ENCODE measurements around the gene FMN2.

The FMN2 gene

DNA sequence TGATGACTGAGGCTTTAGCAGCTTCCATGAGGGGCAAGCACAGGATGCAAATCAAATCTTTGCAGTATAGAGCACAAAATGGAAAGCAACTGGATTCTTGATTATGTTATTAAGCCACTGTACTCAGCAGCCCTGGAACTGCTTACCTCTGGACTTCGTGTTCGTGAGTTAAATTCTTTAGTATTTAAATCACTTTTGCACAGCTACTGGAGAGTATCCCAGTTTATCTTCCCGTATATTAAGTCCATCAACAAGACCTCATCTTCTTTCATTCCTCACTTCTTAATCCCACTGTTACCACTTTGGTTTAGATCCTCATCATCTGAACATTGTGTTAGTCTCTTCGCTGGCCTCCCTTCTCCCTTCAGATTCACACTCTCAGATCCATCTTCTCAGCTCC is 411.4 kb downstream of the FMN2 start:
- DNase-seq, result no peak

DNA sequence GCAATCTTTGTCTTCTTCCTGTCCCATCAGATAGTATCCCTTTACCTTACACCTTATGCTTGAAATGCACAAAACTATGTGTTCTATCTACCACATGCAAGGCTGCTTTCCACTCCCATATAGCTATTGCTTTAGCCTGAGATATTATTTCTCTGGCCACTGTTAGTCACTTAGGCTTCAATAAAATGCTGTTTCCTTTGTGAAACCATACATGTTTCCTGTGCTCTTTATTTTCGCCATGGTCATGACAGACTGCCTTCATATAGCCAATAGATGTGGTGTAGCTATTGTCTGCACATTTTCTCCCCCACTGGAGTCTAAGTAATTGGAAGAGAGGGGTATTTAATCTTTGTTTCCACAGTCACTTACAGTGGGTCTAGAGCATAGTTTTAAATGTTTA is 411.9 kb downstream of the FMN2 start:
- DNase-seq, result no peak

DNA sequence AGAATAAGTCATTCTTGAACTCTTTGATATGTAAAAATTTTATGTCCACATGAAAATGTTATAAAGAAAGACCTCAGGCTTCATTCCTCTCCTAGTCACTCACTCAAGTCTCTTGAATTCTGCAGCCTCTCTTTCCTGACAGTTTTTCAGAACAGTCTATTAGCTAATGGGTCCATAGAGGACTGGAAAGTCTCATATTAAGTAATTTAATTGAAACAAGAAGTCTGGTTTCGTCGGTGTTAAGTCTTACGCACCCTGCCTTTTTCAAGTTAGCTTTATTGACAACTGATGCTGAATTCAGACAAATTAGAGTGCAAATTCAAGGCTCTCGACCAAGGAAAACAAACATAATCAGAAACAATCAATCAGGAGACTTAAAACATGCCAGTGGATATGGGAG is 414.5 kb downstream of the FMN2 start:
- no peak for DNase-seq

DNA sequence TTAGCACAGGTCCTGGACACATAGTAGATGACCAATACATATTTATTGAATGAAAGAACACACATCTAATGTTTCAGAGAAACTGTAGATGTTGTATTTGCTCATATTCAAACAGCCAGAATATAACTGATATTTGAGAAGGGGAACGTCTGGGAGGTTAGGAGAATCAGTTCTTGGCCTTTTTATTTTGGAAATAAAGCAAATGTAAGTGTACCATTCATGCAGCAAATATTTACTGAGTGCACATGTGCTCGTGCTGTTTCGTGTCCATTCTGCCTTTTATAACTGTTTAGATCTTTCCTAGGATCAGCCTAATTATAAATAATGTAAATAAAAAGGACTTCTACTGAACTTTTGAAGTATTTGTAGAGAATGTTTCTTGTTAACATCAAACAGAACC is 416.5 kb downstream of the FMN2 start:
- DNase-seq, result no peak

DNA sequence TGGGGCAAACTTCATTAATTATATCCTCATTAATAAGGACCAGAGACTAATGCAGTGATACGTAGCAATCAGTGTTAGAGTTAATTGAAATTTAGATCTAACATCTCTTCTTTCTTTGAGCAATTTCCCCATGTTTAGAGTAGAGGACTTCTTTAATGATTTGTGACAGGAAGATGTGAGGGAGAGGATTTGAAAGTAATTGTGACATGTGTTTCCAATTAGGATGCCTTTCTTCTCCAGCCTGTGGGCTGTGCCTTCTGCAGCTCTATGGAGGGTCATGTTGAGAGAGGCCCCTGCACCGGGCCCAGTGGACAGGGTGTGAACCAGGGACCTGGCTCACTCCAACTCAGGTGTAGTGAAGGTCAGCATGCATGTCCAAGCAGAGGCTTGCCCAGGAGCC is 417.3 kb downstream of the FMN2 start:
- no peak for DNase-seq

DNA sequence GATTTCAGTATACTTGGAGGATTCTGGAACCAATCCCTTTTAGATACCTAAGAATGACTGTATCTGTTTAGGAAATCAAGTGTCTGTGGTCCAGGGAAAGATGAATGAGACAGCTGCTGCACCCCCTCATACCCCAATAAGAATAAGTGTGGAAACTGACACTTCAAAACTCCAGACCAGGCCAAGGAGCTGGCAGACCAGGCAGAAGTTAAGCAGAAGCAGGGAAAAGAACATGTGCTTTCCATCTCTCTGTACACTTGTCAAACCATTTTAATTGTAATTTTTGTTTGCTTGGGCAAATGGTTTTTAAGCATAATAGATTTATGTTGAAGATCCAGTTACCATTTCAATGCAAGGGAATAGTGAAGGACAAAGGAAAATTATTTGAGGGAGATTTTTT is 420.1 kb downstream of the FMN2 start:
- DNase-seq, result no peak

DNA sequence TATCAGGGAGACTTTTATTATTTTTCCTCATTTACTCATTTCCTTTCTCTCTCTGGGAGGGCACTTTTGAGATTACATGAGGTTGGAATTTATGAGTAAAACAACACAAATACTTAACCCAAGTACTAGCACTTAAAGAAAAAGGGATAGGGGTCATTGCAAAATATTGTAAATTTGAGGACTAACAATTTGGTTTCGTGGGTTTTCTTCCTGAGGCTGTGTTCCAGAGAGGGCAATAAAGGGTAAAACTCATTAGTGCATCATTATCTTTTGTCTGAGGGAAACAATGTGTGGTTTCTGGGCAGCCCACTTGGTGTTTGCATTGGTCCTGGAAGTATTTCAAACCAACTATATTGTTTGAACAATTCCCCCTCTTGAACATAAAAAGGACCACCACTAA is 423.8 kb downstream of the FMN2 start:
- DNase-seq, result no peak

DNA sequence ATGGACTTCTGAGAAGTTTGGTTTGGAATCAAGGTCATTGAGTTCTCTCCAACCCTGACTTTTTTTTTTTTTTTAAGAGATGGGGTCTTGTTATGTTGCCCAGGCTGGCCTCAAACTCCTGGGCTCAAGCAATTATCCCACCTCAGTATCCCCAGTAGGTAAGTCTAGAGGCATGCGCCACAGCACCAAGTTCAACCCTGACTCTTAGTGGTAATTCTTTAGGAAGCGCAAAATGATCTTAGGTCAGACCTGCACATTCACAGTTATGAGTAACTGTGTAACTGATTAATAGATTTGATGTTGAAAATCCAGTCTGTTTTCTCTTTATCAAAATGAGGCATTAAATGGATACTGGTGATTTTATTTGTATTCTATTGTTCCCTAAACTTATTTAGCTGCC is 424.4 kb downstream of the FMN2 start:
- DNase-seq, result no peak

DNA sequence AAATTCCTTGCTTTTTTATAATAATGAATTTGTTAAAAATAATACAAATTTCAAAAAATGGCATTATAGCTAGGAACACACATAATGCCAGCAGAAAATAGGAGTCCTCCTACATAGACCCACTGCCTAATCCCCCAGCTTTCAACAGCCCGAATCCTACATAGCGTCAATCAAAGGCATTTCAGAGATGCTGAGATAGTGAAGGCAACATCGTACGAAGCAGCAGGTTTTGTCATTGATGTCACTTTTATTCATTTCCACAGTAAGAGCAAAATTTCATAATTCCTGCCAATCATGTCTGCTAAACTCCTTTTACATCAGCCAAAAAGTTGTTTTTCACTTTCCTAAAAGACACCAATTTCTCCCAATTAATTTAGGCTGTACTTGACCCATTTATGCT is 426.2 kb downstream of the FMN2 start:
- DNase-seq, result no peak

DNA sequence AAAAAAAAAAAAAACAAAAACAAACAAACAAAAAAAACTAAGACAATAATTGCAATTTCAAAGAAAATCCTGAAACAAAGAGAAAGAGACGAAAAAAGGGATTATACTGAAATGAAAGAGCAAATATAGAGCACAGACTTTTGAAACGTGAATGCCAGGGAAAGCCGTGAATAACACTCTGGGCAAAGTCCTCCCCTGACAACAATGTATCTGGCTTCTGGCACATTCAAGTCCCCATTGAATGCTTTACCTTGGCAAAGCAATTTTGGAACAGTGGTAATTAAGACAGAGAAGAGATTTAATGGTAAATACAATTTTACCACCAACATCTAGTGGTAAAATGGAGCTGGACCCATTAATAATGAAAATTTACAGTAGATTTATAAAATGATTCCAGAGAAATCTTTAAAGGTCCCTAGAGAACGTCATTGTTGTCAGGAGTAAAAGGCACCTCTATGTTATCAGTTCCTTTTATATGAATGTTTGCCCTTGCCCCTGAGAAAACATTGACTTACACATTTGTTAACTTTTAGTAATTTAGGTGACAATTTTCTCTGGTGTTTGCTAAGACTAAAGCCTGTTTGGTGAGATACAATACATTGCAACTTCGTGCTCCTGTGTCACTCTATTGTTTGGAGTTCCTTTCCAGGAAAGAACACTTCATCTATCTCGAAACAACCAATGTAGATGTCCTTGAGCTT is 430.6 kb downstream of the FMN2 start:
- DNase-seq, result no peak

DNA sequence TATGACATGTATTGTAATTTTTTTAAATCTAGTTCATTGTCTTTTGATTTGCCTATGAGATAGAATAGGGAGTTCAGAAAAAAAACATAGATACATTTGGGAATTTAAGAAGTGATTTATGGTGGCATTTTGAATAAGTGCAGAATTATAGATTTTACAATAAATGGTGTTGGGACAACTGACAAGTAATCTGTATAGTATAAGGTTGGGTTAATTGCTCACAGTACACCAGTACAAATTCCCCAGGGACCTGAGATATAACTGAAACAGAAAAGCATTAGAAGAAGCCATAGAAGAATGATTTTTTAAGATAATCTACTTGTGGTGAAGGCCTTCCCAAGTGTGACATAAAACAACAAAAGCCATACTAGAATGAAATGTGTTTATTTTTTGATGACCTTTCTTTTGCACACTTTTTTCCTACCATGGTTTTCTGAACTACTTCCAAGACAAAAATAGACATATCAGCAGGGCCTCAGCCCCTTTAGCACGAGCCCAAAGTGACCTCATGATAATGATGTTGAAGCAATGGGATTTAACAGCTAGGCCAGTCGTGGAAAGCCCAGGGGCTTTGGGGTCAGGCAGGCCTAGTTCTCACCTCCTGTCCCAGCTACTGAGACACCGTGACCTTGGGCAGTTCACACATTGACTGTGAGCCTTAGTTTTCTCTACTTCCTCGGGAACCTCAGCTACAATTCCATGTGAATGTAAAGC is 432.8 kb downstream of the FMN2 start:
- no peak for DNase-seq
